Measurements from ENCODE around the gene ZNF415.

Gene ZNF415

DNA sequence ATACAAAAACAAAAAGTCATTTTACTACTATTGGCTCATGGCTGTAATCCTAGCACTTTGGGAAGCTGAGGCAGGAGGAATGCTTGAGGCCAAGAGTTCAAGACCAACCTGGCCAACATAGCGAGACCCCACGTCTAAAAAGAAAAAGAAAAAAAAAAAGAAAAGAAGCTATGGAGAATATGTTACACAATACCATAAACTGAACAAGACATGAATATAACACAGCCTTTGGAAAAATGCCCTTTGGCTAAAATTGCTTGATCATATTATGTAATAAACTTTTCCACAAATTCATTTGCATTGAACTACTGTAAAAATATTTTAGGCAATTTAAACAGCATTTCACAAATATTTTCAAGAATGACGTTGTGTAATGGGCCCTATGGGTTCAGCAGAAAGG lies 3.7 kb upstream of the ZNF415 start:
- no peaks in the 10 kb centered on the region for H3F3A ChIP-seq (ENCODE audit: low read depth)
- TF ChIP-seq, protein P1, sequence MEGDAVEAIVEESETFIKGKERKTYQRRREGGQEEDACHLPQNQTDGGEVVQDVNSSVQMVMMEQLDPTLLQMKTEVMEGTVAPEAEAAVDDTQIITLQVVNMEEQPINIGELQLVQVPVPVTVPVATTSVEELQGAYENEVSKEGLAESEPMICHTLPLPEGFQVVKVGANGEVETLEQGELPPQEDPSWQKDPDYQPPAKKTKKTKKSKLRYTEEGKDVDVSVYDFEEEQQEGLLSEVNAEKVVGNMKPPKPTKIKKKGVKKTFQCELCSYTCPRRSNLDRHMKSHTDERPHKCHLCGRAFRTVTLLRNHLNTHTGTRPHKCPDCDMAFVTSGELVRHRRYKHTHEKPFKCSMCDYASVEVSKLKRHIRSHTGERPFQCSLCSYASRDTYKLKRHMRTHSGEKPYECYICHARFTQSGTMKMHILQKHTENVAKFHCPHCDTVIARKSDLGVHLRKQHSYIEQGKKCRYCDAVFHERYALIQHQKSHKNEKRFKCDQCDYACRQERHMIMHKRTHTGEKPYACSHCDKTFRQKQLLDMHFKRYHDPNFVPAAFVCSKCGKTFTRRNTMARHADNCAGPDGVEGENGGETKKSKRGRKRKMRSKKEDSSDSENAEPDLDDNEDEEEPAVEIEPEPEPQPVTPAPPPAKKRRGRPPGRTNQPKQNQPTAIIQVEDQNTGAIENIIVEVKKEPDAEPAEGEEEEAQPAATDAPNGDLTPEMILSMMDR (conservative IDR thresholded peaks at IDR 0.05; ENCODE audit: low read length) = no peak
- no peak for TF ChIP-seq EZH2phosphoT487 (IDR thresholded peaks at IDR 0.05; ENCODE audit: borderline replicate concordance)
- H3K4me1 ChIP-seq (ENCODE audit: insufficient read depth, low read length, poor library complexity, severe bottlenecking) = no peaks in the 10 kb centered on the region
- no peak overlapping the region for H2AFZ ChIP-seq (ENCODE audit: low read length)
- no peaks in the 10 kb centered on the region for H3K27me3 ChIP-seq (ENCODE audit: insufficient read depth, low read length, poor library complexity, severe bottlenecking)
- H3K4me2 ChIP-seq (ENCODE audit: low read depth, low read length, poor library complexity, severe bottlenecking) = no peak overlapping the region
- H3K9me3 ChIP-seq (ENCODE audit: insufficient read depth, low read depth, low read length) = peaks cover 18% of the 10 kb centered on the region; the same call in 1 of the 2 replicates
- H3K79me2 ChIP-seq (ENCODE audit: insufficient read depth, low read length) = peaks cover 9% of the 10 kb centered on the region; the same call in 1 of the 2 replicates
- no peak overlapping the region for H3K9ac ChIP-seq (ENCODE audit: low read depth, low read length, poor library complexity, severe bottlenecking)
- H3K9me2 ChIP-seq (replicated peaks; ENCODE audit: low read depth, low read length) = no peaks in the 10 kb centered on the region
- H4K20me1 ChIP-seq (ENCODE audit: insufficient read depth, low read length, poor library complexity, severe bottlenecking) = no peaks in the 10 kb centered on the region
- H3K36me3 ChIP-seq (ENCODE audit: insufficient read depth, low read length) = peaks cover 5% of the 10 kb centered on the region; the same call in 1 of the 2 replicates
- H3K4me3 ChIP-seq (ENCODE audit: low read length, poor library complexity, severe bottlenecking) = no peak overlapping the region

DNA sequence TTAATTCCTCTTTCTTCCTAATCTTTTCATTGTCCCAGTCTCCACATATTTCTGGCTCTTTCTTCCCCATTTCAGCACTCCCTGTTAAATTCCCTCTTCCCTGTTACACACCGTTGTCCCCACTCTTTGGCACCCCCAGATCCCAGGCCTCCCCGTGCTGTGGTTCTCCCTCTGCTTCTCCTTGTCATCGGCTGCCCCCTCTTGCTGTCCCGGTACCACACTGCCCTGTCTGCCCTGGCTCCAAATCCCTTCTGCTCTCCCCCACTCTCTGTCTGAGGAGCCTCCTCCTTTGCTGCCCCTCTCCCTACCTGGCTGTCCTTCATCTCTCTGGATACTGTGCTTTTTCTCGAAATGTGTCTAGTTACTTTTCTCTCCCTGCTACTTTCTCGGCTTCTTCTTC lies 983 bp downstream of the ZNF415 start:
- H3K9me2 ChIP-seq (replicated peaks; ENCODE audit: low read depth, low read length) = no peaks in the 10 kb centered on the region
- peak overlapping the region; percentile 69 for H3K4me2 ChIP-seq (ENCODE audit: low read depth, low read length, poor library complexity, severe bottlenecking)
- H3K4me1 ChIP-seq (ENCODE audit: insufficient read depth, low read length, poor library complexity, severe bottlenecking) = no peaks in the 10 kb centered on the region
- no peak for TF ChIP-seq EZH2phosphoT487 (IDR thresholded peaks at IDR 0.05; ENCODE audit: borderline replicate concordance)
- TF ChIP-seq, protein P1 (conservative IDR thresholded peaks at IDR 0.05; ENCODE audit: low read length) = no peak
- H3K4me3 ChIP-seq (ENCODE audit: low read length, poor library complexity, severe bottlenecking) = peak overlapping the region; percentile 78
- no peak overlapping the region for H2AFZ ChIP-seq (ENCODE audit: low read length)
- peak overlapping the region; percentile 67 for H3K9ac ChIP-seq (ENCODE audit: low read depth, low read length, poor library complexity, severe bottlenecking)
- no peaks in the 10 kb centered on the region for H3K27me3 ChIP-seq (ENCODE audit: insufficient read depth, low read length, poor library complexity, severe bottlenecking)
- H3K79me2 ChIP-seq (ENCODE audit: insufficient read depth, low read length) = peaks cover 11% of the 10 kb centered on the region; the same call in 1 of the 2 replicates
- H3K9me3 ChIP-seq (ENCODE audit: insufficient read depth, low read depth, low read length) = no peaks in the 10 kb centered on the region
- H4K20me1 ChIP-seq (ENCODE audit: insufficient read depth, low read length, poor library complexity, severe bottlenecking) = no peaks in the 10 kb centered on the region
- H3K36me3 ChIP-seq (ENCODE audit: insufficient read depth, low read length) = no peaks in the 10 kb centered on the region
- H3F3A ChIP-seq (ENCODE audit: low read depth) = no peaks in the 10 kb centered on the region

DNA sequence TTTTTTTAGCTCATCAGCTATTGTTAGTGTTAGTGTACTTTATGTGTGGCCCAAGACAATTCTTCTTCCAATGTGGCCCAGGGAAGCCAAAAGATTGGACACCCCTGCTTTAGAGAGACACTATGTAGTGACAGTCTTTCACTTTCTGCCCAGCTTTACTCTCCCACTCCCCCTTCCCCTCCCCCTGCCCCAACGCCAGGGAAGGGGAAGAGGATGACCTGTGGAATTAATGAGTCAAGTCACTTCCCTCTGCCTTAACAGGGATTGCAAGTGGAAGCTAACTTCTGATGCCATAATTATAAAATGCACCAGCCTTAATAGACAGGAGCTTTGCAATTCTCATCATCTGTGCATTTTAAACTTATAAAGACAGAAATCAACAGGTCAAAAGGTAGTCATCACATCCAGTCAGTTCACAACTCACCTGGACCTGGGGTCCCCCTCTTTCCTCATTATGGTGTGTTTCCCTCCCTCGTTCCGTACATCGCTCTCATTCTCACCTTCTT lies 1.6 kb downstream of the ZNF415 start:
- Histone ChIP-seq H3F3A (ENCODE audit: low read depth) (no peaks in the 10 kb centered on the region), H3K9me3 (ENCODE audit: insufficient read depth, low read depth, low read length) (no peaks in the 10 kb centered on the region), H3K4me3 (ENCODE audit: low read length, poor library complexity, severe bottlenecking) (peak overlapping the region; percentile 78), H3K4me2 (ENCODE audit: low read depth, low read length, poor library complexity, severe bottlenecking) (peak overlapping the region; percentile 69), H3K9ac (ENCODE audit: low read depth, low read length, poor library complexity, severe bottlenecking) (no peak overlapping the region), H3K36me3 (ENCODE audit: insufficient read depth, low read length) (no peaks in the 10 kb centered on the region), H3K79me2 (ENCODE audit: insufficient read depth, low read length) (peaks cover 11% of the 10 kb centered on the region; the same call in 1 of the 2 replicates), H3K4me1 (ENCODE audit: insufficient read depth, low read length, poor library complexity, severe bottlenecking) (no peaks in the 10 kb centered on the region), H4K20me1 (ENCODE audit: insufficient read depth, low read length, poor library complexity, severe bottlenecking) (no peaks in the 10 kb centered on the region), H2AFZ (ENCODE audit: low read length) (no peak overlapping the region), H3K9me2 (replicated peaks; ENCODE audit: low read depth, low read length) (no peaks in the 10 kb centered on the region), H3K27me3 (ENCODE audit: insufficient read depth, low read length, poor library complexity, severe bottlenecking) (no peaks in the 10 kb centered on the region)
- no peak for TF ChIP-seq EZH2phosphoT487 (IDR thresholded peaks at IDR 0.05; ENCODE audit: borderline replicate concordance)
- TF ChIP-seq, protein P1 (conservative IDR thresholded peaks at IDR 0.05; ENCODE audit: low read length) = no peak
